H9 (cell line): ENCODE data around the gene RAB2B. TPM values are rescaled to one million over a fixed set of nuclear protein-coding genes. Genes with fewer than 3 reads are reported as not detected.

ENCODE experiments used
- DNase-seq: peaks from one replicate; pipeline ENCODE4 v3.0.0-alpha.2; 2017
- H2AFZ ChIP-seq: one replicate; pipeline ENCODE4 v1.6.1; 2013; ENCODE audit warnings: mild to moderate bottlenecking, low read length, control low read depth, moderate library complexity
- H2AK5ac ChIP-seq: 2 replicates; pipeline ENCODE4 v1.6.1; 2013; ENCODE audit warnings: low read length, control low read depth, mixed read lengths; ENCODE audit not compliant: insufficient read length
- H2BK120ac ChIP-seq: one replicate; pipeline ENCODE4 v1.6.1; 2013; ENCODE audit warnings: low read depth, mild to moderate bottlenecking, low read length, control low read depth, inconsistent platforms; ENCODE audit not compliant: poor library complexity, severe bottlenecking
- H2BK12ac ChIP-seq: 2 replicates; pipeline ENCODE4 v1.6.1; 2013; ENCODE audit warnings: low read length, control low read depth, mixed read lengths, low read depth; ENCODE audit not compliant: insufficient read length
- H2BK15ac ChIP-seq: 2 replicates; pipeline ENCODE4 v1.6.1; 2013; ENCODE audit warnings: low read depth, low read length, control low read depth
- H2BK20ac ChIP-seq: one replicate; pipeline ENCODE4 v1.6.1; 2013; ENCODE audit warnings: low read depth, mild to moderate bottlenecking, low read length, control low read depth, inconsistent platforms; ENCODE audit not compliant: poor library complexity, severe bottlenecking
- H2BK5ac ChIP-seq: 2 replicates; pipeline ENCODE4 v1.6.1; 2013; ENCODE audit warnings: low read length, control low read depth, mixed read lengths; ENCODE audit not compliant: insufficient read length
- H3K14ac ChIP-seq: 2 replicates; pipeline ENCODE4 v1.6.1; 2013; ENCODE audit warnings: low read length, control low read depth; ENCODE audit not compliant: insufficient read depth
- H3K18ac ChIP-seq: 2 replicates; pipeline ENCODE4 v1.6.1; 2013; ENCODE audit warnings: low read depth, mild to moderate bottlenecking, mixed read lengths, low read length, control low read depth; ENCODE audit not compliant: insufficient read length
- H3K23ac ChIP-seq: 2 replicates; pipeline ENCODE4 v1.6.1; 2013; ENCODE audit warnings: low read length, control low read depth, mixed read lengths, low read depth; ENCODE audit not compliant: insufficient read length
- H3K23me2 ChIP-seq: 2 replicates; pipeline ENCODE4 v1.6.1; 2013; ENCODE audit warnings: low read depth, mild to moderate bottlenecking, mixed read lengths, low read length, control low read depth; ENCODE audit not compliant: insufficient read length, poor library complexity, severe bottlenecking
- H3K27ac ChIP-seq: 2 replicates; pipeline ENCODE4 v1.5.1; 2013; ENCODE audit warnings: low read length, control low read depth, mixed read lengths, low read depth; ENCODE audit not compliant: insufficient read length
- H3K27me3 ChIP-seq: 2 replicates; pipeline ENCODE4 v1.6.1; 2013; ENCODE audit warnings: low read length, control low read depth, inconsistent platforms; ENCODE audit not compliant: insufficient read depth
- H3K4ac ChIP-seq: 2 replicates; pipeline ENCODE4 v1.6.1; 2013; ENCODE audit warnings: low read depth, mild to moderate bottlenecking, control low read depth, inconsistent platforms, low read length, moderate library complexity
- H3K4me1 ChIP-seq: 2 replicates; pipeline ENCODE4 v1.6.1; 2013; ENCODE audit warnings: low read length, control low read depth, inconsistent platforms; ENCODE audit not compliant: insufficient read depth
- H3K4me2 ChIP-seq: 2 replicates; pipeline ENCODE4 v1.6.1; 2013; ENCODE audit warnings: low read length, control low read depth, mixed read lengths; ENCODE audit not compliant: insufficient read length, insufficient read depth
- H3K56ac ChIP-seq: 2 replicates; pipeline ENCODE4 v1.6.1; 2013; ENCODE audit warnings: low read depth, mild to moderate bottlenecking, mixed read lengths, low read length, control low read depth; ENCODE audit not compliant: insufficient read length
- H3K79me1 ChIP-seq: 2 replicates; pipeline ENCODE4 v1.6.1; 2013; ENCODE audit warnings: low read depth, mild to moderate bottlenecking, moderate library complexity, low read length, control low read depth, inconsistent platforms; ENCODE audit not compliant: insufficient read depth, poor library complexity, severe bottlenecking
- H3K79me2 ChIP-seq: 2 replicates; pipeline ENCODE4 v1.6.1; 2013; ENCODE audit warnings: low read length, control low read depth, inconsistent platforms; ENCODE audit not compliant: insufficient read depth
- H3K9ac ChIP-seq: 2 replicates; pipeline ENCODE4 v1.6.1; 2013; ENCODE audit warnings: low read length, control low read depth, mixed read lengths; ENCODE audit not compliant: insufficient read length; ENCODE audit errors: extremely low read depth
- H3K9me3 ChIP-seq: one replicate; pipeline ENCODE4 v1.6.1; 2013; ENCODE audit warnings: low read depth, low read length, inconsistent platforms; ENCODE audit not compliant: control insufficient read depth
- H3T11ph ChIP-seq: one replicate; pipeline ENCODE4 v1.6.1; 2013; ENCODE audit warnings: mild to moderate bottlenecking, low read length, control low read depth, inconsistent platforms
- H4K20me1 ChIP-seq: one replicate; pipeline ENCODE4 v1.6.1; 2013; ENCODE audit not compliant: control insufficient read depth, insufficient read length, insufficient read depth
- H4K5ac ChIP-seq: 2 replicates; pipeline ENCODE4 v1.6.1; 2013; ENCODE audit warnings: low read depth, mild to moderate bottlenecking, mixed read lengths, low read length, control low read depth; ENCODE audit not compliant: insufficient read length
- H4K8ac ChIP-seq: replicated peaks from 2 replicates; pipeline ENCODE4 v1.6.1; 2013; ENCODE audit warnings: low read length, control low read depth, mixed read lengths, low read depth; ENCODE audit not compliant: insufficient read length
- H4K91ac ChIP-seq: 2 replicates; pipeline ENCODE4 v1.6.1; 2013; ENCODE audit warnings: low read depth, mild to moderate bottlenecking, moderate library complexity, mixed read lengths, low read length, control low read depth; ENCODE audit not compliant: insufficient read length
- H3K27ac Mint-ChIP-seq, 3 experiments: 2 replicates in 2 of 3; 3 replicates in 1 of 3; pipeline ENCODE4 v1.8.0; 2020 to 2021; ENCODE audit warnings: mixed read lengths in 3 of 3, mild to moderate bottlenecking in 1 of 3, moderate library complexity in 1 of 3
- H3K27me3 Mint-ChIP-seq: 2 replicates; pipeline ENCODE4 v1.8.0; 2021; ENCODE audit warnings: low read depth, mild to moderate bottlenecking, moderate library complexity, mixed read lengths
- H3K36me3 Mint-ChIP-seq, 3 experiments: 2 replicates in 2 of 3; 3 replicates in 1 of 3; pipeline ENCODE4 v1.8.0; 2020 to 2021; ENCODE audit warnings: low read depth in 3 of 3, mixed read lengths in 3 of 3; ENCODE audit not compliant: insufficient read depth in 1 of 3
- H3K4me1 Mint-ChIP-seq, 2 experiments: 2 replicates each; pipeline ENCODE4 v1.8.0; 2020; ENCODE audit warnings: mixed read lengths in 2 of 2
- H3K4me3 Mint-ChIP-seq, 2 experiments: 2 replicates in 1 of 2; 3 replicates in 1 of 2; pipeline ENCODE4 v1.8.0; 2020 to 2021; ENCODE audit warnings: mild to moderate bottlenecking in 2 of 2, mixed read lengths in 2 of 2, moderate library complexity in 1 of 2
- H3K9me3 Mint-ChIP-seq, 2 experiments: 2 replicates in 1 of 2; 3 replicates in 1 of 2; pipeline ENCODE4 v1.8.0; 2020; ENCODE audit warnings: mild to moderate bottlenecking in 2 of 2, mixed read lengths in 2 of 2, moderate library complexity in 1 of 2
- CTCF ChIP-seq: fragments of 200-600 bp; sonication (generic); conservative IDR thresholded peaks from 3 replicates; pipeline ENCODE4 v1.8.0; 2021; ENCODE audit warnings: antibody characterized with exemption, mild to moderate bottlenecking
- WGBS: extraction: QIAGEN DNeasy Blood & Tissue Kit; methylation state at CpG from one replicate; pipeline ENCODE4 v1.1.7; 2013; ENCODE audit warnings: missing lambda C conversion rate, low lambda C conversion rate, mixed read lengths; ENCODE audit not compliant: insufficient read length; ENCODE audit errors: extremely low coverage; 5-methylcytosine and 5-hydroxymethylcytosine counted together
- total RNA-seq: library from RNA; stranded (reverse); gene quantifications from 2 replicates; pipeline ENCODE4 v1.2.1, GENCODE V29; 2021

Gene RAB2B
- total RNA-seq, 1 experiment from 2014 or later: 27.9 TPM

- Histone ChIP-seq H3K56ac (no peak overlapping the region), H3K27ac (no peak overlapping the region), H3K27me3 (no peaks in the 10 kb centered on the region), H4K5ac (no peak overlapping the region), H4K20me1 (no peaks in the 10 kb centered on the region), H2AFZ (no peak overlapping the region), H2AK5ac (no peak overlapping the region), H3K9ac (no peak overlapping the region), H3K4me1 (no peaks in the 10 kb centered on the region), H3T11ph (no peak overlapping the region), H3K4me2 (no peak overlapping the region), H3K9me3 (no peaks in the 10 kb centered on the region), H2BK12ac (no peak overlapping the region), H3K4ac (no peak overlapping the region), H3K79me1 (peaks cover 6% of the 10 kb centered on the region), H4K91ac (no peak overlapping the region), H2BK5ac (no peak overlapping the region), H2BK120ac (no peak overlapping the region), H3K14ac (no peak overlapping the region), H3K23ac (no peak overlapping the region), H4K8ac (peak overlapping the region; percentile 30), H2BK20ac (no peak overlapping the region), H2BK15ac (no peak overlapping the region; the same call in 1 of the 2 replicates), H3K18ac (no peak overlapping the region), H3K79me2 (no peaks in the 10 kb centered on the region), H3K23me2 (no peaks in the 10 kb centered on the region)
- WGBS: no CpG with 5 or more reads among the region's 5 CpGs
- Mint-ChIP-seq H3K27ac (no peak overlapping the region; a peak in 1 of 7 replicates), H3K4me3 (no peak overlapping the region), H3K9me3 (no peaks in the 10 kb centered on the region), H3K27me3 (no peaks in the 10 kb centered on the region), H3K36me3 (peaks cover 38 to 83% (median 76%) of the 10 kb centered on the region in 3 experiments; a peak in 6 of 7 replicates), H3K4me1 (no peaks in the 10 kb centered on the region)
- no peak for TF ChIP-seq CTCF
- no peak for DNase-seq
Observed at GRCh38 chr14:21419528-21419927, 57.2 kb downstream of the RAB2B start.
